ENCODE data around the gene GRID2. TPM values are rescaled to one million over a fixed set of nuclear protein-coding genes. Genes with fewer than 3 reads are reported as not detected.

Gene GRID2
- total and polyA plus RNA-seq, 2 of the 4 experiments (the other 2 are of a cell fraction), result under 0.01 TPM; not detected in 1

DNA sequence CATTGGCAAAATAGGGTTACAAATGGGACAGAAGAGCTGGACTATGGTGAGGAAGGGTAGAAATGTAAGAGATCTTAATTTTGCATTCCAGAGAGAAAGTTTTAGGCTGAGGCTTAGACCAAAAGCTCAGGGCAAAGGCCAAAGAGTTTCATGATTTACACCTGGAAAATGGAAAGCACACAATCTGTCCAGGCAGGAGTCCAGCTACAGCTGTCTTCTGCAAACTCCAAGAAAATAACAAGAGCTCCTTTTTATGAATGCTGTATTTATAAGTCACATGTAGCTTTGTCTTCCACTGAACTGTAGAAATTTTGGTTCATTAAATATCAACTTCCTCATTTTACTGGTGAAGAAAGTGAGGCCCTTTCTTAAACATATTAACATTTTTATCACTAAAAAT, 1236.8 kb downstream of the GRID2 start:
- ChIA-PET POLR2A (ENCODE audit: unreplicated experiment) (no interaction called here), CTCF (no interaction called here)
- Histone ChIP-seq H3K79me1 (ENCODE audit: low read depth in 1 of 2, low read length in 2 of 2) (no peaks in the 10 kb centered on the region), H3K4me1 (ENCODE audit: control insufficient read depth, insufficient read depth, low read length) (no peaks in the 10 kb centered on the region), H2AFZ (replicated peaks; ENCODE audit: low read length, poor library complexity) (no peak overlapping the region), H3K23ac (ENCODE audit: low read depth, low read length) (no peak overlapping the region), H2BK5ac (ENCODE audit: low read depth, low read length, poor library complexity, severe bottlenecking) (no peak overlapping the region), H4K8ac (ENCODE audit: low read depth in 2 of 2, low read length in 2 of 2) (no peak overlapping the region), H3K56ac (ENCODE audit: extremely low read depth, insufficient read depth, low read length) (no peak overlapping the region), H2BK120ac (ENCODE audit: low read depth, low read length) (no peak overlapping the region), H2AK5ac (ENCODE audit: low read depth, low read length) (no peak overlapping the region), H4K91ac (ENCODE audit: insufficient read depth, low read depth, low read length) (no peak overlapping the region), H3K9ac (ENCODE audit: low read depth, low read length) (no peak overlapping the region), H4K20me1 (ENCODE audit: insufficient read depth, low read length) (no peaks in the 10 kb centered on the region), H3K18ac (ENCODE audit: low read depth, low read length) (no peak overlapping the region), H3K14ac (replicated peaks; ENCODE audit: low read depth, low read length) (no peak overlapping the region), H3K27ac (ENCODE audit: insufficient read depth, low read length) (no peak overlapping the region), H3K4ac (ENCODE audit: low read depth, low read length) (no peak overlapping the region), H3K36me3 (ENCODE audit: control insufficient read depth, insufficient read depth, low read length) (no peaks in the 10 kb centered on the region), H2BK15ac (ENCODE audit: low read depth, low read length) (no peak overlapping the region), H3K9me1 (ENCODE audit: insufficient read depth, low read length) (no peaks in the 10 kb centered on the region), H2AK9ac (replicated peaks; ENCODE audit: low read depth, low read length, poor library complexity) (no peak overlapping the region), H3K9me3 (ENCODE audit: control insufficient read depth, insufficient read depth, low read length) (no peaks in the 10 kb centered on the region), H3K27me3 (ENCODE audit: control insufficient read depth, insufficient read depth, low read length) (no peaks in the 10 kb centered on the region), H3K4me2 (ENCODE audit: low read depth, low read length) (no peak overlapping the region), H2BK20ac (ENCODE audit: low read depth, low read length) (no peak overlapping the region), H3K4me3 (ENCODE audit: insufficient read depth, low read depth, low read length) (no peak overlapping the region), H4K5ac (ENCODE audit: low read depth, low read length) (no peak overlapping the region)
- DNase-seq (no peak), ATAC-seq (ENCODE audit: low read depth) (no peak)
- BruUV-seq (replicated peaks), result no TSS peak
- dilution Hi-C loops (cut with HindIII; ENCODE audit: low sequenced_read_pairs, unreplicated experiment) (no loop called here), in situ Hi-C loops (cut with MboI; ENCODE audit: low sequenced_read_pairs) (no loop called here), intact Hi-C loops (cut with micrococcal nuclease) (loop anchor here (10.0 kb wide), 1 partner anchor 64 kb away; no protein-coding TSS in a partner anchor)
- TF ChIP-seq RAD21 (IDR thresholded peaks at IDR 0.05; ENCODE audit: low read length) (no peak), CEBPB (IDR thresholded peaks at IDR 0.05; ENCODE audit: low read depth, low read length) (no peak)
